Measurements from ENCODE around the gene CCPG1. TPM values are rescaled to one million over a fixed set of nuclear protein-coding genes. Genes with fewer than 3 reads are reported as not detected.
A peak's percentile ranks its signal among the peaks of the same experiment; 100 is the strongest.

The CCPG1 gene
- total and polyA plus RNA-seq, 10 of the 15 experiments (the other 5 are each of a cell fraction or from before 2014, with no cell fraction given): 5.1 to 15.8 (median 10.0) TPM

DNA sequence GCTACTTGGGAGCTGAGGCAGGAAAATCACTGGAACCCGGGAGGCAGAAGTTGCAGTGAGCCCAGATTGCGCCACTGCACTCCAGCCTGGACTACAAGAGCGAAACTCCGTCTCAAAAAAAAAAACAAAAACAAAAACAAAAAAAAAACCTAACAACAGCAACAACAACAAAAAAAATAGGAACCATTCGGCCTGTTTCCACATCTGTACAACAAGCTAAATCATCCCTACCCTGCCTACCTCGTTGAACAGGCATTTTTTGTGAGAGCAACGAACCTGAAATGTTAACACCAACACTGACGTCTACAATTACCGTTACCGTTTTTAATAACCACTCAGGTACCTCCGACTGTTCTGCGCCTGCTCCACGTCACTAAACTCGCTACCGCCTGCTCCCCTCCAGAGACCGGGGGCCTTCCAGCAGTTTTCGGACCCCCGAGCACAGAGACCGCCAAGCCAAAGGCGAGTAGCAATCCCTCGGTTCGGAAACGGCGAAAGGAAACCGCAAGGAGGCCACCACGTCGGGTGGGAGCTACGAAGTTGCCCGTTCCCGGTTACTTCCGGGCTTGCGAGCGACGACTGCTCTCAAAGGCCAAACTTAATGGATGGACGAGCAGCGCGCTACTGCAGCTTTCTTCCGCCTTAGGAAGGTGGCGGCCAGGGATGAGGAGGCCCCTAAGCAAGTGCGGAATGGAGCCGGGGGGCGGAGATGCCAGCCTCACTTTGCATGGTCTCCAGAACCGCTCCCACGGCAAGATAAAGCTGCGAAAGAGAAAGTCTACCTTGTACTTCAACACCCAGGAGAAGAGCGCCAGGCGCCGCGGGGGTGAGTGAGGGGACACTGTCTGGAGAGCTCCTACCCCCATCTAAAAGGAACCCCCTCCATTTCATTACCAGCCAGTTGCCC, 89.3 kb downstream of the CCPG1 start, which contains the start of the genes PIGB and PIGBOS1 (continued):
- TF ChIP-seq STAT1 (conservative IDR thresholded peaks at IDR 0.05) (peak; percentile 44; the same call in 1 of the 2 replicates), EP300 (IDR thresholded peaks at IDR 0.05; ENCODE audit: borderline replicate concordance in 1 of 2, control insufficient read depth in 1 of 2, low read depth in 2 of 2, low read length in 2 of 2) (no peak), NRF1 (conservative IDR thresholded peaks at IDR 0.05; ENCODE audit: low read depth, low read length) (no peak), RAD21 (IDR thresholded peaks at IDR 0.05; ENCODE audit: insufficient read depth, low read depth, low read length) (no peak), BMI1 (IDR thresholded peaks at IDR 0.05; ENCODE audit: borderline replicate concordance) (no peak), EGR1 (IDR thresholded peaks at IDR 0.05; ENCODE audit: borderline replicate concordance in 1 of 2, low read depth in 2 of 2, low read length in 2 of 2) (0 out of 3 replicates have a peak, but pooled peaks of 1 of the 2 experiments have one; percentile 11), SMAD1 (IDR thresholded peaks at IDR 0.05; ENCODE audit: low read depth, partially characterized antibody) (peak; percentile 11), ZNF217 (IDR thresholded peaks at IDR 0.05) (no peak), HDAC2 (IDR thresholded peaks at IDR 0.05) (no peak), ZNF207 (IDR thresholded peaks at IDR 0.05; ENCODE audit: borderline replicate concordance) (peak; percentile 93; the same call in 1 of the 2 replicates)
- TF ChIP-seq, protein P1, sequence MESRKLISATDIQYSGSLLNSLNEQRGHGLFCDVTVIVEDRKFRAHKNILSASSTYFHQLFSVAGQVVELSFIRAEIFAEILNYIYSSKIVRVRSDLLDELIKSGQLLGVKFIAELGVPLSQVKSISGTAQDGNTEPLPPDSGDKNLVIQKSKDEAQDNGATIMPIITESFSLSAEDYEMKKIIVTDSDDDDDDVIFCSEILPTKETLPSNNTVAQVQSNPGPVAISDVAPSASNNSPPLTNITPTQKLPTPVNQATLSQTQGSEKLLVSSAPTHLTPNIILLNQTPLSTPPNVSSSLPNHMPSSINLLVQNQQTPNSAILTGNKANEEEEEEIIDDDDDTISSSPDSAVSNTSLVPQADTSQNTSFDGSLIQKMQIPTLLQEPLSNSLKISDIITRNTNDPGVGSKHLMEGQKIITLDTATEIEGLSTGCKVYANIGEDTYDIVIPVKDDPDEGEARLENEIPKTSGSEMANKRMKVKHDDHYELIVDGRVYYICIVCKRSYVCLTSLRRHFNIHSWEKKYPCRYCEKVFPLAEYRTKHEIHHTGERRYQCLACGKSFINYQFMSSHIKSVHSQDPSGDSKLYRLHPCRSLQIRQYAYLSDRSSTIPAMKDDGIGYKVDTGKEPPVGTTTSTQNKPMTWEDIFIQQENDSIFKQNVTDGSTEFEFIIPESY (IDR thresholded peaks at IDR 0.05): no peak
- TF ChIP-seq, protein P2, sequence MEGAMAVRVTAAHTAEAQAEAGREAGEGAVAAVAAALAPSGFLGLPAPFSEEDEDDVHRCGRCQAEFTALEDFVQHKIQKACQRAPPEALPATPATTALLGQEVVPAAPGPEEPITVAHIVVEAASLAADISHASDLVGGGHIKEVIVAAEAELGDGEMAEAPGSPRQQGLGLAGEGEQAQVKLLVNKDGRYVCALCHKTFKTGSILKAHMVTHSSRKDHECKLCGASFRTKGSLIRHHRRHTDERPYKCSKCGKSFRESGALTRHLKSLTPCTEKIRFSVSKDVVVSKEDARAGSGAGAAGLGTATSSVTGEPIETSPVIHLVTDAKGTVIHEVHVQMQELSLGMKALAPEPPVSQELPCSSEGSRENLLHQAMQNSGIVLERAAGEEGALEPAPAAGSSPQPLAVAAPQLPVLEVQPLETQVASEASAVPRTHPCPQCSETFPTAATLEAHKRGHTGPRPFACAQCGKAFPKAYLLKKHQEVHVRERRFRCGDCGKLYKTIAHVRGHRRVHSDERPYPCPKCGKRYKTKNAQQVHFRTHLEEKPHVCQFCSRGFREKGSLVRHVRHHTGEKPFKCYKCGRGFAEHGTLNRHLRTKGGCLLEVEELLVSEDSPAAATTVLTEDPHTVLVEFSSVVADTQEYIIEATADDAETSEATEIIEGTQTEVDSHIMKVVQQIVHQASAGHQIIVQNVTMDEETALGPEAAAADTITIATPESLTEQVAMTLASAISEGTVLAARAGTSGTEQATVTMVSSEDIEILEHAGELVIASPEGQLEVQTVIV (IDR thresholded peaks at IDR 0.05; ENCODE audit: borderline replicate concordance, partially characterized antibody): peak; percentile 90
- TF ChIP-seq, protein P3, sequence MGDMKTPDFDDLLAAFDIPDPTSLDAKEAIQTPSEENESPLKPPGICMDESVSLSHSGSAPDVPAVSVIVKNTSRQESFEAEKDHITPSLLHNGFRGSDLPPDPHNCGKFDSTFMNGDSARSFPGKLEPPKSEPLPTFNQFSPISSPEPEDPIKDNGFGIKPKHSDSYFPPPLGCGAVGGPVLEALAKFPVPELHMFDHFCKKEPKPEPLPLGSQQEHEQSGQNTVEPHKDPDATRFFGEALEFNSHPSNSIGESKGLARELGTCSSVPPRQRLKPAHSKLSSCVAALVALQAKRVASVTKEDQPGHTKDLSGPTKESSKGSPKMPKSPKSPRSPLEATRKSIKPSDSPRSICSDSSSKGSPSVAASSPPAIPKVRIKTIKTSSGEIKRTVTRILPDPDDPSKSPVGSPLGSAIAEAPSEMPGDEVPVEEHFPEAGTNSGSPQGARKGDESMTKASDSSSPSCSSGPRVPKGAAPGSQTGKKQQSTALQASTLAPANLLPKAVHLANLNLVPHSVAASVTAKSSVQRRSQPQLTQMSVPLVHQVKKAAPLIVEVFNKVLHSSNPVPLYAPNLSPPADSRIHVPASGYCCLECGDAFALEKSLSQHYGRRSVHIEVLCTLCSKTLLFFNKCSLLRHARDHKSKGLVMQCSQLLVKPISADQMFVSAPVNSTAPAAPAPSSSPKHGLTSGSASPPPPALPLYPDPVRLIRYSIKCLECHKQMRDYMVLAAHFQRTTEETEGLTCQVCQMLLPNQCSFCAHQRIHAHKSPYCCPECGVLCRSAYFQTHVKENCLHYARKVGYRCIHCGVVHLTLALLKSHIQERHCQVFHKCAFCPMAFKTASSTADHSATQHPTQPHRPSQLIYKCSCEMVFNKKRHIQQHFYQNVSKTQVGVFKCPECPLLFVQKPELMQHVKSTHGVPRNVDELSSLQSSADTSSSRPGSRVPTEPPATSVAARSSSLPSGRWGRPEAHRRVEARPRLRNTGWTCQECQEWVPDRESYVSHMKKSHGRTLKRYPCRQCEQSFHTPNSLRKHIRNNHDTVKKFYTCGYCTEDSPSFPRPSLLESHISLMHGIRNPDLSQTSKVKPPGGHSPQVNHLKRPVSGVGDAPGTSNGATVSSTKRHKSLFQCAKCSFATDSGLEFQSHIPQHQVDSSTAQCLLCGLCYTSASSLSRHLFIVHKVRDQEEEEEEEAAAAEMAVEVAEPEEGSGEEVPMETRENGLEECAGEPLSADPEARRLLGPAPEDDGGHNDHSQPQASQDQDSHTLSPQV (IDR thresholded peaks at IDR 0.05): no peak
- TF ChIP-seq, protein P4, sequence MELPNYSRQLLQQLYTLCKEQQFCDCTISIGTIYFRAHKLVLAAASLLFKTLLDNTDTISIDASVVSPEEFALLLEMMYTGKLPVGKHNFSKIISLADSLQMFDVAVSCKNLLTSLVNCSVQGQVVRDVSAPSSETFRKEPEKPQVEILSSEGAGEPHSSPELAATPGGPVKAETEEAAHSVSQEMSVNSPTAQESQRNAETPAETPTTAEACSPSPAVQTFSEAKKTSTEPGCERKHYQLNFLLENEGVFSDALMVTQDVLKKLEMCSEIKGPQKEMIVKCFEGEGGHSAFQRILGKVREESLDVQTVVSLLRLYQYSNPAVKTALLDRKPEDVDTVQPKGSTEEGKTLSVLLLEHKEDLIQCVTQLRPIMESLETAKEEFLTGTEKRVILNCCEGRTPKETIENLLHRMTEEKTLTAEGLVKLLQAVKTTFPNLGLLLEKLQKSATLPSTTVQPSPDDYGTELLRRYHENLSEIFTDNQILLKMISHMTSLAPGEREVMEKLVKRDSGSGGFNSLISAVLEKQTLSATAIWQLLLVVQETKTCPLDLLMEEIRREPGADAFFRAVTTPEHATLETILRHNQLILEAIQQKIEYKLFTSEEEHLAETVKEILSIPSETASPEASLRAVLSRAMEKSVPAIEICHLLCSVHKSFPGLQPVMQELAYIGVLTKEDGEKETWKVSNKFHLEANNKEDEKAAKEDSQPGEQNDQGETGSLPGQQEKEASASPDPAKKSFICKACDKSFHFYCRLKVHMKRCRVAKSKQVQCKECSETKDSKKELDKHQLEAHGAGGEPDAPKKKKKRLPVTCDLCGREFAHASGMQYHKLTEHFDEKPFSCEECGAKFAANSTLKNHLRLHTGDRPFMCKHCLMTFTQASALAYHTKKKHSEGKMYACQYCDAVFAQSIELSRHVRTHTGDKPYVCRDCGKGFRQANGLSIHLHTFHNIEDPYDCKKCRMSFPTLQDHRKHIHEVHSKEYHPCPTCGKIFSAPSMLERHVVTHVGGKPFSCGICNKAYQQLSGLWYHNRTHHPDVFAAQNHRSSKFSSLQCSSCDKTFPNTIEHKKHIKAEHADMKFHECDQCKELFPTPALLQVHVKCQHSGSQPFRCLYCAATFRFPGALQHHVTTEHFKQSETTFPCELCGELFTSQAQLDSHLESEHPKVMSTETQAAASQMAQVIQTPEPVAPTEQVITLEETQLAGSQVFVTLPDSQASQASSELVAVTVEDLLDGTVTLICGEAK (IDR thresholded peaks at IDR 0.05; ENCODE audit: borderline replicate concordance): 0 out of 2 replicates have a peak, but pooled peaks have one; percentile 57

Data from GM12878 (cell line).